Colonic mucosa (tissue), 4 donors: ENCODE data around the gene DHRSX. TPM values are rescaled to one million over a fixed set of nuclear protein-coding genes. Genes with fewer than 3 reads are reported as not detected.
"Not testable (repeated sequence)": the region's sequence is repeated elsewhere in the genome, so short reads cannot be mapped to it uniquely, and the experiment has no call there.

Experiments used
- DNase-seq: peaks from one replicate; pipeline ENCODE4 v3.0.0-alpha.2; 2020
- H3K27ac ChIP-seq: fragments of 200-600 bp; one replicate; pipeline ENCODE4 v1.8.0; 2021
- H3K27me3 ChIP-seq: fragments of 200-600 bp; one replicate; pipeline ENCODE4 v1.8.0; 2021
- H3K36me3 ChIP-seq: fragments of 200-600 bp; one replicate; pipeline ENCODE4 v1.8.0; 2021
- H3K4me1 ChIP-seq: fragments of 200-600 bp; one replicate; pipeline ENCODE4 v1.8.0; 2021; ENCODE audit warnings: mild to moderate bottlenecking
- H3K4me3 ChIP-seq: fragments of 200-600 bp; one replicate; pipeline ENCODE4 v1.8.0; 2021
- H3K9ac ChIP-seq, 2 donors: one replicate each; pipeline ENCODE4 v1.7.0; 2013; ENCODE audit warnings: control low read depth in 2 of 2, low read depth in 2 of 2, low read length in 2 of 2
- H3K9me3 ChIP-seq: fragments of 200-600 bp; one replicate; pipeline ENCODE4 v1.8.0; 2021
- intact Hi-C: fragments of 100-400 bp; cut with DNase I; formaldehyde crosslinking; loops from one replicate; pipeline ENCODE4 v1.14.1; 2022
- total RNA-seq, 2 donors: library from RNA; stranded (reverse); fragmentation: NEBNext Ultra II Directional in 1 of 2; extraction: Animal tissue kit (Norgen Biotek cat#: 25700) in 1 of 2; gene quantifications; one replicate each; pipeline ENCODE4 v1.2.1, GENCODE V29; 2021
- TF ChIP-seq, protein P1 (sequence below): fragments of 200-600 bp; IDR thresholded peaks from one replicate; pipeline ENCODE4 v1.8.0; 2022; ENCODE audit warnings: antibody characterized with exemption, mild to moderate bottlenecking
- donor health status: healthy.
- donor health status: DM: no; HTN: no; CAD: no.
- donor health status: DM: no; HTN: no; CAD: no.

DHRSX gene
- total RNA-seq, 2 donors from 2014 or later, result 28.6 to 43.3 TPM

GRCh38 chrX:2479420-2479780 is 21.4 kb downstream of the DHRSX start:
- Histone ChIP-seq H3K4me1 (no peaks in the 10 kb centered on the region), H3K9me3 (no peaks in the 10 kb centered on the region), H3K4me3 (no peak overlapping the region), H3K36me3 (no peaks in the 10 kb centered on the region), H3K27ac (no peak overlapping the region), H3K27me3 (no peaks in the 10 kb centered on the region), H3K9ac (no peak overlapping the region)
- no peak for DNase-seq
- TF ChIP-seq, protein P1, sequence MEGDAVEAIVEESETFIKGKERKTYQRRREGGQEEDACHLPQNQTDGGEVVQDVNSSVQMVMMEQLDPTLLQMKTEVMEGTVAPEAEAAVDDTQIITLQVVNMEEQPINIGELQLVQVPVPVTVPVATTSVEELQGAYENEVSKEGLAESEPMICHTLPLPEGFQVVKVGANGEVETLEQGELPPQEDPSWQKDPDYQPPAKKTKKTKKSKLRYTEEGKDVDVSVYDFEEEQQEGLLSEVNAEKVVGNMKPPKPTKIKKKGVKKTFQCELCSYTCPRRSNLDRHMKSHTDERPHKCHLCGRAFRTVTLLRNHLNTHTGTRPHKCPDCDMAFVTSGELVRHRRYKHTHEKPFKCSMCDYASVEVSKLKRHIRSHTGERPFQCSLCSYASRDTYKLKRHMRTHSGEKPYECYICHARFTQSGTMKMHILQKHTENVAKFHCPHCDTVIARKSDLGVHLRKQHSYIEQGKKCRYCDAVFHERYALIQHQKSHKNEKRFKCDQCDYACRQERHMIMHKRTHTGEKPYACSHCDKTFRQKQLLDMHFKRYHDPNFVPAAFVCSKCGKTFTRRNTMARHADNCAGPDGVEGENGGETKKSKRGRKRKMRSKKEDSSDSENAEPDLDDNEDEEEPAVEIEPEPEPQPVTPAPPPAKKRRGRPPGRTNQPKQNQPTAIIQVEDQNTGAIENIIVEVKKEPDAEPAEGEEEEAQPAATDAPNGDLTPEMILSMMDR, result no peak
- intact Hi-C loops, result no loop called here

GRCh38 chrX:2478546-2479419 is 22.0 kb downstream of the DHRSX start:
- H3K9me3 ChIP-seq, result no peaks in the 10 kb centered on the region
- DNase-seq, result no peak
- TF ChIP-seq, protein P1, result no peak
- intact Hi-C loops, result no loop called here
- no peaks in the 10 kb centered on the region for H3K36me3 ChIP-seq
- H3K27ac ChIP-seq, result no peak overlapping the region
- no peak overlapping the region for H3K4me3 ChIP-seq
- no peaks in the 10 kb centered on the region for H3K4me1 ChIP-seq
- no peak overlapping the region for H3K9ac ChIP-seq
- H3K27me3 ChIP-seq, result no peaks in the 10 kb centered on the region

DNA sequence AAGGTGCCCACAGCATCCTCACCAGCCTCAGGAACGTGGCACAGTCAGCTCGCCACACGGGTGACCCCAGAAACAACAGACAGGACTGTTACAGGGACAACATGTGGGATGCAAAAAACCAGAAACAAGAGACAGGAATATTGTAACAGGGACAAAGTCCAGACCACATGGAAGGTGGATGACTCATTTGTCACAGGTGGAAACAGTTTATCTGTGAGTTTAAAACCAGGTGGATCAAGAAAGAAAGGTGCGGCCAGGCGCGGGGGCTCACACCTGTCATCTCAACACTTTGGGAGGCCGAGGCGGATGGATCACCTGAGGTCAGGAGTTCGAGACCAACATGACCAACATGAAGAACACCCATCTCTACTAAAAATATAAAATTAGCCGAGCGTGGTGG is 23.5 kb downstream of the DHRSX start:
- intact Hi-C loops, H3K9me3 ChIP-seq, H3K27ac ChIP-seq, H3K4me3 ChIP-seq, H3K4me1 ChIP-seq, H3K9ac ChIP-seq, H3K27me3 ChIP-seq, H3K36me3 ChIP-seq: not testable (repeated sequence)
- peak; percentile 50 for DNase-seq

- Histone ChIP-seq H3K4me1 (no peaks in the 10 kb centered on the region), H3K27me3 (no peaks in the 10 kb centered on the region), H3K4me3 (no peak overlapping the region), H3K9me3 (no peaks in the 10 kb centered on the region), H3K9ac (no peak overlapping the region), H3K36me3 (no peaks in the 10 kb centered on the region), H3K27ac (no peak overlapping the region)
- TF ChIP-seq, protein P1, result no peak
- intact Hi-C loops, result no loop called here
- no peak for DNase-seq
Measured at GRCh38 chrX:2474963-2475726, 25.6 kb downstream of the DHRSX start.

DNA sequence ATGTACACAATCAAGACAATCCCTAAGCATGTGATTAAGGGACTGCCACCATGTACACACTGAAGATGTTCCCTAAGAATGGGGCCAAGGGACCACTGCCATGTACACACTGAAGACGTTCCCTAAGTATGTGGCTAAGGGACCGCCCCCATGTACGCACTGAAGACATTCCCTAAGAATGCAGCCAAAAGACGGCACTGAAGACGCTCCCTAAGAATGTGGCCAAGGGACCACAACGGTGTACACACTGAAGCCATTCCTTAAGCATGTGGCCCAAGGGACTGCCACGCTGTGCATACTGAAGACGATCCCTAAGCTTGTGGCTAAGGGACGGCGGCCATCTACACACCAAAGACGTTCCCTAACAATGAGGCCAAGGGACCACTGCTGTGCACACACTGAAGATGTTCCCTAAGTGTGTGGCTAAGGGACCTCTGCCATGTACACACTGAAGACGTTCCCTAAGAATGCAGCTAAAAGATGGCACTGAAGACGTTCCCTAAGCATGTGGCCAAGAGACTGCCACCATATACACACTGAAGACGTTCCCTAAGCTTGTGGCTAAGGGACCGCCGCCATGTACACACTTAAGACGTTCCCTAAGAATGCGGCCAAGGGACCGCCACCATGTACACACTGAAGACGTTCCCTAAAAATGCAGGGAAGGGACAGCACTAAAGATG is 26.4 kb downstream of the DHRSX start:
- Histone ChIP-seq H3K36me3 (no peaks in the 10 kb centered on the region), H3K27ac (no peak overlapping the region), H3K4me1 (no peaks in the 10 kb centered on the region), H3K27me3 (no peaks in the 10 kb centered on the region), H3K4me3 (no peak overlapping the region), H3K9ac (no peak overlapping the region), H3K9me3 (no peaks in the 10 kb centered on the region)
- TF ChIP-seq, protein P1, result no peak
- DNase-seq, result no peak
- intact Hi-C loops, result no loop called here

DNA sequence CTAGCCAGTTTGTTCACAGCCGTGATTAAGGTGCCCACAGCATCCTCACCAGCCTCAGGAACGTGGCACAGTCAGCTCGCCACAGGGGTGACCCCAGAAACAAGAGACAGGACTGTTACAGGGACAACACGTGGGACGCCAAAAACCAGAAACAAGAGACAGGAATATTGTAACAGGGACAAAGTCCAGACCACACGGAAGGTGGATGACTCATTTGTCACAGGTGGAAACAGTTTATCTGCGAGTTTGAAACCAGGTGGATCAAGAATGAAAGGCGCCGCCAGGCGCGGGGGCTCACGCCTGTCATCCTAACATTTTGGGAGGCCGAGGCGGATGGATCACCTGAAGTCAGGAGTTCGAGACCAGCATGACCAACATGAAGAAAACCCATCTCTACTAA is 27.7 kb downstream of the DHRSX start:
- H3K4me3 ChIP-seq, H3K9ac ChIP-seq, H3K36me3 ChIP-seq, H3K27me3 ChIP-seq, H3K9me3 ChIP-seq, H3K4me1 ChIP-seq, H3K27ac ChIP-seq, intact Hi-C loops: not testable (repeated sequence)
- peak; percentile 53 for DNase-seq
